Panc1 (cell line): Measurements from ENCODE around the gene AKT3.

Experiments used
- POLR2AphosphoS5 ChIP-seq: IDR thresholded peaks from 2 replicates; pipeline ENCODE4 v1.6.1; 2012; ENCODE audit warnings: mild to moderate bottlenecking, low read depth, low read length, moderate library complexity
- TF ChIP-seq, protein P1 (sequence below): fragments of 450-650 bp; IDR thresholded peaks from 2 replicates; pipeline ENCODE4 v1.5.1; 2017; ENCODE audit warnings: mild to moderate bottlenecking

DNA sequence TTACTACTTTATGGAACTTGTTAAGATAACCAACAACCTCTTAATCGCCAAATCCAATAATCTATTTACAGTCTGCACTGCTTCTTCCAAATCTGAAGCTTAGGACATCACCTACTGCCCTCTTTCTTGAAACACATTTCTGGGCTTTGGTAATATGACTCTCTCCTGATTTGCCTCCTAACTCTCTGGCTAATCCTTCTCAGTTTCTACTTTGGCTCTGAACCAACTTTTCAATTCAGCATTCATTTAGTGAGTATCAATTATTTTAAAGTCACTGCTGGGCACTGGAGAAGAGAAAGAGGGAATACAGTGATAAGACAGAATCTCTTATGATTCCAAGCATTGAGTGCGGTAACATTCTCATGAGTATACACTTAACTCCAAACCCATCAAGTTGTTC is 275.0 kb downstream of the AKT3 start:
- TF ChIP-seq, protein P1, sequence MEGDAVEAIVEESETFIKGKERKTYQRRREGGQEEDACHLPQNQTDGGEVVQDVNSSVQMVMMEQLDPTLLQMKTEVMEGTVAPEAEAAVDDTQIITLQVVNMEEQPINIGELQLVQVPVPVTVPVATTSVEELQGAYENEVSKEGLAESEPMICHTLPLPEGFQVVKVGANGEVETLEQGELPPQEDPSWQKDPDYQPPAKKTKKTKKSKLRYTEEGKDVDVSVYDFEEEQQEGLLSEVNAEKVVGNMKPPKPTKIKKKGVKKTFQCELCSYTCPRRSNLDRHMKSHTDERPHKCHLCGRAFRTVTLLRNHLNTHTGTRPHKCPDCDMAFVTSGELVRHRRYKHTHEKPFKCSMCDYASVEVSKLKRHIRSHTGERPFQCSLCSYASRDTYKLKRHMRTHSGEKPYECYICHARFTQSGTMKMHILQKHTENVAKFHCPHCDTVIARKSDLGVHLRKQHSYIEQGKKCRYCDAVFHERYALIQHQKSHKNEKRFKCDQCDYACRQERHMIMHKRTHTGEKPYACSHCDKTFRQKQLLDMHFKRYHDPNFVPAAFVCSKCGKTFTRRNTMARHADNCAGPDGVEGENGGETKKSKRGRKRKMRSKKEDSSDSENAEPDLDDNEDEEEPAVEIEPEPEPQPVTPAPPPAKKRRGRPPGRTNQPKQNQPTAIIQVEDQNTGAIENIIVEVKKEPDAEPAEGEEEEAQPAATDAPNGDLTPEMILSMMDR = no peak
- no peak for TF ChIP-seq POLR2AphosphoS5
